Lower leg skin (tissue), 3 donors: ENCODE measurements around the gene ACO2.
"Not testable (repeated sequence)": the region's sequence is repeated elsewhere in the genome, so short reads cannot be mapped to it uniquely, and the experiment has no call there.

Experiments
- CTCF ChIP-seq, 3 donors: fragments of 450-650 bp; IDR thresholded peaks; one replicate each; pipeline ENCODE4 v1.5.1; 2016; ENCODE audit warnings: antibody characterized with exemption in 3 of 3, mild to moderate bottlenecking in 3 of 3, moderate library complexity in 2 of 3
- POLR2A ChIP-seq, 2 donors: fragments of 450-650 bp; IDR thresholded peaks; one replicate each; pipeline ENCODE4 v1.6.1; 2016 to 2017; ENCODE audit warnings: antibody characterized with exemption in 2 of 2, mild to moderate bottlenecking in 1 of 2, moderate library complexity in 1 of 2

GRCh38 chr22:41433480-41433879, 35.4 kb upstream of the ACO2 start:
- not testable (repeated sequence) for TF ChIP-seq CTCF, POLR2A (IDR thresholded peaks at IDR 0.05)
